Activated CD4-positive, alpha-beta T cell treated with anti-CD3 and anti-CD28 coated beads, Interleukin-2, Interleukin-4, amounts not matched to agents 100 ng/mL and 50 ng/mL, durations not matched to agents 16 hours and 8 hours (primary cell): ENCODE data around the gene SHISA5.
"Not testable (repeated sequence)": the region's sequence is repeated elsewhere in the genome, so short reads cannot be mapped to it uniquely, and the experiment has no call there.

ENCODE experiments used
- DNase-seq: peaks from one replicate; pipeline ENCODE4 v3.0.0-alpha.2; 2020; ENCODE audit warnings: low spot score

SHISA5 gene

GRCh38 chr3:48477959-48478520 lies 25.9 kb downstream of the SHISA5 start:
- DNase-seq, result no peak

GRCh38 chr3:48476426-48477053 lies 27.4 kb downstream of the SHISA5 start:
- DNase-seq, result no peak

DNA sequence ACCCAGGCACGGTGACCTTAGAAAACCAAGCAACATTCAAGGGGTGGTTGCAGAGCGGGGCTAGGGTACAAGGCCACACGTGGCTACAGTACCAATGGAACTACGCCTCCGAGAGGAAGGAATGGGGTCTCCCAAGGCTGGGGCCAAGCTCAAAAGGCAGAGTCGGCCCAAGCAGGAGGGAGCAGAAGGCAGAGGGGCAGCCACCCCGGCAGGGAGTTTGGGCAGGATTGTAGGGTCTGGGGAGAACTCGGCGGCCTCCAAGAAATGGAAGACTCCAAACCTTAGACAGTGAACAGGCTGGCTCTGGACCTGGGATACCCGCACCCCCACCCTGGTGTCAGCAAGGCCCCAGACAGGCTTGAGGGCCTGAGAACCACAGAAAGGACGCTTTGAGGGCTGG lies 28.8 kb downstream of the SHISA5 start:
- no peak for DNase-seq

DNA sequence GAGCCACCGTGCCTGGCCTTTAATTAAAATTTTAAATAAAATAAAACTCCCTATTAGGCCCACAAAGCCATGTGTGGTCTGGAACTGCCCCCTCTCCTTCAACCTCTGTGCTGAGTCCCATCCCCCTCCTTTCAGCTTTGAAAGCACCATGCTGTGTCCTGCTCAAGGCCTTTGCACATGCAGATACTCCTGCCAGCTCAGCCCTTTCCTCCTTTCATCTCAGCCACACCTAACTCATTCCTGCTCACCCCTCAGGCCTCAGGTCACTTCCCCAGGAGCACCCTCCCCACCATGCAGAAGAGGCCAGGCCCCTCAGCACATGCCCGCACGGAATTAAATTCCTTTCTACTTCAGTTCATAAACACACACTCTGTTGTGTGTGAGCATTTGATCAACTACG lies 29.4 kb downstream of the SHISA5 start:
- no peak for DNase-seq

- not testable (repeated sequence) for DNase-seq
Observed at GRCh38 chr3:48474031-48474430, 29.9 kb downstream of the SHISA5 start.

- DNase-seq, result no peak
Observed at GRCh38 chr3:48473617-48473952, 30.4 kb downstream of the SHISA5 start.

DNA sequence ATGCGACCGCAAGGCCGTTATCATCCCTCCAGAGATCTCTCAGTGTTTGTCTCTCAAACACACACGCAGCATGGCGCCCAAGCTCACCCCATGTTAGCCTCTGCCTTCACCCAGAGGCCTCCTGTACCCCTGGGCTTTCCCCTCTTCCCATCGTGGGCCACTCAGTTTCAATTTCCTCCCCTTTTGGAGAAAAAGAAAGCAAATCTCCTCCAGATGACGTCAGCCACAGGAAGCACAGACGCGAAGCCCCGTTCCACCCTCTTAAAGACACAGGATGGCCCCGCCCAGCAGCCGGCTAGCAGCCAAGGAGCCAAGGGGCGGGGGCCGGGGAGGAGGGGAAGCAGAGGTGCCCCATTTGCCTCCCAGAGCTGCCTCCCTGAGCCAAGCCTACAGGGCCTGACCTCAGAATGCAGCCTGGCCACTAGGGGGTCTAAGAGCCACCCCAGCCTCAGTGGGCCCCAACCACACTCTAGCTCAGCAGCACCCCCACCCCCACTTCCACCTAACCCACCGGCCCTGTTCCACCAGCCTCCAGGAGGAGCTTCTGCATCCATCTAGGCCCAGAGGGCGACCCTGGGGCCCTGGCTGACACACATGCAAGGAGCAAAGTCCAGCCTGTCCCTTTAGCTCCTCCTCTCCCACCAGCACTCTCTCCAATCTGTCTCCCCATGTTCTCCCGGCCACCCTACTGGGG lies 30.9 kb downstream of the SHISA5 start:
- DNase-seq, result peak; percentile 97

DNA sequence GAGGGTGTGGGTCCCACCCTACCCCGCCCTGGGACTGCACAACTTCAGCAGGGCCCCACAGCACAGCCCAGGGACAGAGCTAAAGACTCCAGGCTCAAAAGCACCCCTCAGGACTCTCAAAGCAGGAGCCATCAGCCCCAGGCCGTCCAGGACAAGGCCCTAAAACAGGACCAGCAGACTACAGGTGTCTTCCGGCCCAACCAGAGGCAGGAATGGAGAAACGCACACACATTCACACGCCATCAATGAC lies 31.4 kb downstream of the SHISA5 start:
- DNase-seq, result no peak

DNA sequence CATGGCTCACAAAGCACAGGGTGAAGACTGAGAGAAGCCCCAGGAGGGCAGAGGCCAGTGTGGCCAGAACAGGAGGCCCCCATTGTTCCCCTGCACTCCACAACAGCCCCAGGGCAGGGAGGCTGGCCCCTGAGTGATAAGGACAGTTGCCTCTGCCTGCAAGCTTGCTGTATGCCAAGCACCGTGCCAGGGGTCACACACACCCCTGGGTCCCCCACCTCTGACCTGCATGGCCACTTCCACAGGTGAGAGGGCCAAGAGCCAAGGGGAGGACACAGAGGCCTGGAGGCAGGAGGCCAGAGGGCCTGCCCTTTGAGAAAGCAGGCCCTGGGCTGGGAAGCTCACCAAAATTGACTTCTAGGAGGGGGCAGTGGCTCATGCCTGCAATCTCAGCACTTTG lies 33.7 kb downstream of the SHISA5 start:
- DNase-seq, result no peak

GRCh38 chr3:48469046-48469915 lies 34.7 kb downstream of the SHISA5 start:
- DNase-seq, result no peak

GRCh38 chr3:48468329-48468731 lies 35.6 kb downstream of the SHISA5 start:
- DNase-seq, result no peak

DNA sequence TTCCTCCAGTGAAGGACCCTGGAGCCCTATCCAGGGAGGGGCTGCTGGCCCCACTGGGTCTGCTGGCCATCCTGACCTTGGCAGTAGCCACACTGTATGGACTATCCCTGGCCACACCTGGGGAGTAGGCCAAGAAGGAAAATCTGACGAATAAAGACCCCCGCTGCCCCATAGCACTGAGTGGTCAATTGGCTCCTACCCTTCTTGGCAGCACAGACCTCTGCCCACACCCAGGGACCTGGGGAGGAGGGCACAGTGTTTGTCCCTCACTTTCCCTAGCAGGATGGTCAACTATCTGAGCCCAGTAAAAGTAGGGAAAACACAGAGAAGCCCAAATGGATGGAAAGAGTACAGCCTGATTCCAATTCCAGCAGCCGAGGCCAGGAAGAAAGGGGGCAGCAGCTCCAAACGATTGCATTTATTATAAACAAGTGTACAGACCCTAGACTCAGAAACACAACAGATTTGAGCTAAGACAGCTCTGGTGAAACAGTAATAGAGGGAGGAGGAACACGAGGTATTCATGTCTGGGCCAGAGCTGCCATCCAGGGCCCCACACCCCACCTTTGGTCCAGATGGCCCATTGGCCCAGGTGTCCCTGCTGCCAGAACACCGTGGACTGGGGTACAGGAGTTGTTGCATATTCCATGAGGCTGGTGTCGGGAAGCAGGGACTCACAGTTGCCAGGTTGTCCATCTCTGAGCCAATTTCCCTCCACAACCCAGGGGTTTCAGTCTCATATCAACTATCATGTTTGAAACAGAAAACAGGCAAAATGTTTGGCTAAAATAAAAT lies 36.3 kb downstream of the SHISA5 start:
- DNase-seq, result no peak

DNA sequence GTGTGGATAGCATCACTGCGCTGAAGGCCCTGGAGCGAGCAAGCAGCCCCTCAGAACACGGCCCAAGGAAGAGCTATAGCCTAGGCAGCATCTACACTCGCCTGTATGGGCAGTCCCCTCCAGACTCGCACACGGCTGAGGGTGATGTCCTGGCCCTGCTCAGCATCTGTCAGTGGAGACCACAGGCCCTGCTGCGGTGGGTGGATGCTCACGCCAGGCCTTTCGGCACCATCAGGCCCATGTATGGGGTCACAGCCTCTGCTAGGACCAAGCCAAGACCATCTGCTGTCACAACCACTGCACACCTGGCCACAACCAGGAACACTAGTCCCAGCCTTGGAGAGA lies 36.9 kb downstream of the SHISA5 start:
- DNase-seq, result no peak

DNA sequence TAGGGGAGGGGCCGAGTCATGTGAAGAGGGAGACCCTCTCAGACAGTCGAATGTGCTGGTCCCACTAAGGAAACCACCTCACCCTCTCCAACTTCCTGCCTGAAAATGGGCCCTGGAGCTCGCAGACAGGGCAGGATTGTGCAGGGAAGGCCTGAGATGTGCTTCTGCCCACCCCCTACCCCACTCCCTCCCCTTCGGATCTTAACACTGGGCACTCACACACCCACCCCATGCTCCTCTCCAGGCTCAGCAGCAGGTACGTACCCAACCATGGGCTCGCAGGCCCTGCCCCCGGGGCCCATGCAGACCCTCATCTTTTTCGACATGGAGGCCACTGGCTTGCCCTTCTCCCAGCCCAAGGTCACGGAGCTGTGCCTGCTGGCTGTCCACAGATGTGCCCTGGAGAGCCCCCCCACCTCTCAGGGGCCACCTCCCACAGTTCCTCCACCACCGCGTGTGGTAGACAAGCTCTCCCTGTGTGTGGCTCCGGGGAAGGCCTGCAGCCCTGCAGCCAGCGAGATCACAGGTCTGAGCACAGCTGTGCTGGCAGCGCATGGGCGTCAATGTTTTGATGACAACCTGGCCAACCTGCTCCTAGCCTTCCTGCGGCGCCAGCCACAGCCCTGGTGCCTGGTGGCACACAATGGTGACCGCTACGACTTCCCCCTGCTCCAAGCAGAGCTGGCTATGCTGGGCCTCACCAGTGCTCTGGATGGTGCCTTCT lies 37.4 kb downstream of the SHISA5 start:
- DNase-seq, result peak; percentile 27

DNA sequence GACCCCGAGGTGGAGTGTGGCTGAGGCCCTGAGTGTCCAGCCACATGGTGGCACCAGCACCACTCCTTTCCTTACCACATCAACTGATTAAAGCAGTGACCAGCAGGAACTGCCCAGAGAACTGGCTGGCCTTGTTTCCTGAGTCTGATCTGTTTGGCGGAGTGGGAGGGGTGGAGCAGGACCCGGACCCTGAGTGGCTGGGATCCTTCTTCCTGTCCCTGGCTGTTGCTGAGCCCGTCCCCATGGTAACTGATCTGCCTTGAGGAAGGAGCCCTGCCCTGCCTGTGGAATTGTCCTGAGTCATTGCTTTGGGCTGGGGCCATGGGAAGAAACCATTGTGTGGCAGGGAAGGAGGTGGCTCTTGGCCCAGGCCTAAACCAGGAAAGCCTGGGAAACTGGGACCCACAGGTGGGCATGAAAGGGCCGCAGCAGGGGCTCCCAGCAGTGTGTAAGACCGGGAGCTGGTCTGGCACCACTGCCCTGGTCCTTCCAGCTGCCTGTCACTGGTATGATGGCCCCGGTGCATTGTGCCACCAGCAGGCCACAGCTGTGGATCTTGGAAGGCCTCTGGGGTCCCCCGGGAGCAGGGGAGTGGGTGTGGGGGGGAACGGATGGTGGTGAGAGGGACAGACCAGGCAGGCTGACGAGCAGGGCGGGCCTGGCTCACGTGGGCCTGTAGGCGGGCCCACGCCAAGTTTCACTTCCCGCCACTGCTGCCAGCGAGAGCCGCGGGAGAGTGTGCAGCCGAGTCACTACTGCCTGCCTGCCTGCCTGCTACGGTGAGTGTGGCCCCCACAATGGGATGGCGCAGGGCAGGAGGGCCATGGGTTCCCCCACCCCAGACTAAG lies 38.2 kb downstream of the SHISA5 start:
- DNase-seq, result peak; percentile 89

GRCh38 chr3:48465237-48465530 lies 38.8 kb downstream of the SHISA5 start:
- no peak for DNase-seq

- DNase-seq, result no peak
Observed at GRCh38 chr3:48464713-48465221, 39.2 kb downstream of the SHISA5 start.

DNA sequence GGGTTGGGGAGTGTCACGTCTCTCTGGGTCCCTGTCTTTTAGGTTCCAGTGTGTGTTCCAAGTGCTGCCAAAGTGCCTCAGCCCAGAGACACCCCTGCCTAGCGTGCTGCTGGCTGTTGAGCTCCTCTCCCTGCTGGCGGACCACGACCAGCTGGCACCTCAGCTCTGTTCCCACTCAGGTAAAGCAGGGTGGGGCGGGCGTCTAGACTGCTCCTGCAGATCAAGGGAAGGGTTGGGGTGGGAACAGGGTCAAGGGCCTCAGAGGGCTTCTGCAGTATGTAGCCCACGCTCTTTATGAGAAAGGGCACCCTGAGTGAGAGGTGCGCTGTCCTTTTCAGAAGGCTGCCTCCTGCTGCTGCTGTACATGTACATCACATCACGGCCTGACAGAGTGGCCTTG lies 40.3 kb downstream of the SHISA5 start:
- no peak for DNase-seq

DNA sequence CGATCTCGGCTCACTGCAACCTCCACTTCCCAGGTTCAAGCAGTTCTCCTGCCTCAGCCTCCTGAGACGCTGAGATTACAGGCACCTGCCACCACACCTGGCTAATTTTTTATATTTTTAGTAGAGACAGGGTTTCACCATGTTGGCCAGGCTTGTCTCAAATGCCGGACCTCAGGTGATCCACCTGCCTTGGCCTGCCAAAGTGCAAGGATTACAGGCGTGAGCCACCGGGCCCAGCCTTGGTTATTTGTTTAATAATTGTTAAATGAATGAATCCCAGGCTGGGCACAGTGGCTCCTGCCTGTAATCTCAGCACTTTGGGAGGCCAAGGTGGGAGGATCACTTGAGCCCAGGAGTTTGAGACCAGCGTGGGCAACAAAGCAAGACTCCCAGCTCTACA lies 42.2 kb downstream of the SHISA5 start:
- not testable (repeated sequence) for DNase-seq

GRCh38 chr3:48460517-48460902 lies 43.5 kb downstream of the SHISA5 start:
- DNase-seq, result no peak
